RWPE2 (cell line): ENCODE data around the gene PFDN2.

Source experiments
- ATAC-seq: fragments of 200-7000 bp; cut with Tn5 transposase; 3 replicates; pipeline ENCODE4 v1.9.1; 2021; ENCODE audit warnings: low read depth
- DNase-seq: peaks from one replicate; pipeline ENCODE4 v3.0.0-alpha.2; 2020; ENCODE audit warnings: low spot score
- H3K27ac ChIP-seq: fragments of 450-650 bp; 2 replicates; pipeline ENCODE4 v1.5.1; 2017; ENCODE audit warnings: mild to moderate bottlenecking; ENCODE audit not compliant: poor library complexity, severe bottlenecking
- H3K27me3 ChIP-seq: fragments of 250-450 bp; sonication (Bioruptor Pico); 2 replicates; pipeline ENCODE4 v1.5.1; 2021; ENCODE audit warnings: mild to moderate bottlenecking, moderate library complexity; ENCODE audit not compliant: insufficient read depth, poor library complexity, severe bottlenecking
- H3K36me3 ChIP-seq: fragments of 250-450 bp; sonication (Bioruptor Pico); 2 replicates; pipeline ENCODE4 v1.5.1; 2020; ENCODE audit warnings: low read depth, mild to moderate bottlenecking, moderate library complexity
- H3K4me1 ChIP-seq: fragments of 250-450 bp; sonication (Bioruptor Pico); 2 replicates; pipeline ENCODE4 v1.5.1; 2021; ENCODE audit warnings: mild to moderate bottlenecking, moderate library complexity; ENCODE audit not compliant: insufficient read depth, poor library complexity, severe bottlenecking
- H3K4me3 ChIP-seq: fragments of 250-450 bp; sonication (Bioruptor Pico); 2 replicates; pipeline ENCODE4 v1.5.1; 2021; ENCODE audit warnings: mild to moderate bottlenecking, moderate library complexity; ENCODE audit not compliant: severe bottlenecking
- H3K9me3 ChIP-seq: fragments of 250-450 bp; sonication (Bioruptor Pico); 2 replicates; pipeline ENCODE4 v1.5.1; 2021; ENCODE audit warnings: mild to moderate bottlenecking, moderate library complexity; ENCODE audit not compliant: severe bottlenecking
- CTCF ChIP-seq: fragments of 450-650 bp; IDR thresholded peaks from one replicate; pipeline ENCODE4 v1.5.1; 2017; ENCODE audit warnings: mild to moderate bottlenecking, moderate library complexity; ENCODE audit not compliant: poor library complexity, severe bottlenecking

Gene PFDN2

GRCh38 chr1:161089251-161089924 is 28.4 kb downstream of the PFDN2 start, which contains the start of gene NECTIN4:
NECTIN4 (minus strand) TSS chr1:161089558; CDS start chr1:161089296, 262 bp downstream.
- no peak within 1 kb of the TSS for H3K4me3 ChIP-seq
- no peak for TF ChIP-seq CTCF
- no peaks in the 10 kb centered on the region for H3K27me3 ChIP-seq
- H3K4me1 ChIP-seq, result peaks cover 35% of the 10 kb centered on the region
- H3K36me3 ChIP-seq, result no peaks in the 10 kb centered on the region
- H3K27ac ChIP-seq, result no peak within 1 kb of the TSS
- ATAC-seq (peak; percentile 30; the same call in 1 of the 3 replicates), DNase-seq (no peak)
- no peaks in the 10 kb centered on the region for H3K9me3 ChIP-seq

DNA sequence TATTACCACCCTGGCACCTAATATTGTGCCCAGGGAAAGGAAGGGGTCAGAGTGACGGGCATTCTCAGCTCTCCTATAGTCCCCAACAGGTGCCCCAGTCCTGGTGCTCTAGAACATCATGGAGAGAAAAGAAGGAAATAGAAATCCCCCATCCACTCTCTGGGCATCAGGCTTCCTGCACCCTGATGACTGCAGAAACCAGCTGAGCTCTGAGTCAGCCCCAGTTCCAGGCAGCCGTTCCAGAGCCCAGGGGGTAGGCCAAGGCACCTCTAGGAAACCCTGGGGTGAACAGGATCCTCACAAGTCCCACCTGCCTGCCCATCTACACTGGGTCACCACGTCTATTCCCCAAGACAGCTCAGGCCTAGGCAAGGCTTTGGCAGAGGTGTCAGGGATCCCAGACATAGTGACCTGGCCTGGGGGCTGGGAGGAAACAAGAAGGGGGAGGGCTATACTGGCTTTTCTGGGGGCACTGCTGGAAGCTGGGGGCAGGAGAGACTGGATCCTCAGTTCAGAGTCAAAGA is 29.2 kb downstream of the PFDN2 start:
- peak; percentile 68 for ATAC-seq
- no peak overlapping the region for H3K4me3 ChIP-seq
- no peaks in the 10 kb centered on the region for H3K27me3 ChIP-seq
- TF ChIP-seq CTCF, result no peak
- H3K27ac ChIP-seq, result no peak overlapping the region
- H3K36me3 ChIP-seq, result no peaks in the 10 kb centered on the region
- peaks cover 43% of the 10 kb centered on the region for H3K4me1 ChIP-seq
- no peaks in the 10 kb centered on the region for H3K9me3 ChIP-seq
- no peak for DNase-seq

GRCh38 chr1:161086457-161086856 is 31.4 kb downstream of the PFDN2 start:
- H3K9me3 ChIP-seq, result no peaks in the 10 kb centered on the region
- ATAC-seq, result no peak
- H3K36me3 ChIP-seq, result no peaks in the 10 kb centered on the region
- peaks cover 41% of the 10 kb centered on the region for H3K4me1 ChIP-seq
- no peak for TF ChIP-seq CTCF
- no peak for DNase-seq
- no peak overlapping the region for H3K4me3 ChIP-seq
- no peaks in the 10 kb centered on the region for H3K27me3 ChIP-seq
- no peak overlapping the region for H3K27ac ChIP-seq

- Histone ChIP-seq H3K4me1 (peaks cover 52% of the 10 kb centered on the region), H3K36me3 (no peaks in the 10 kb centered on the region), H3K4me3 (no peak overlapping the region), H3K9me3 (no peaks in the 10 kb centered on the region), H3K27ac (no peak overlapping the region), H3K27me3 (no peaks in the 10 kb centered on the region)
- TF ChIP-seq CTCF, result no peak
- no peak for DNase-seq
- ATAC-seq, result no peak
These were observed 32.7 kb downstream of the PFDN2 start for GRCh38 chr1:161085165-161085564.

DNA sequence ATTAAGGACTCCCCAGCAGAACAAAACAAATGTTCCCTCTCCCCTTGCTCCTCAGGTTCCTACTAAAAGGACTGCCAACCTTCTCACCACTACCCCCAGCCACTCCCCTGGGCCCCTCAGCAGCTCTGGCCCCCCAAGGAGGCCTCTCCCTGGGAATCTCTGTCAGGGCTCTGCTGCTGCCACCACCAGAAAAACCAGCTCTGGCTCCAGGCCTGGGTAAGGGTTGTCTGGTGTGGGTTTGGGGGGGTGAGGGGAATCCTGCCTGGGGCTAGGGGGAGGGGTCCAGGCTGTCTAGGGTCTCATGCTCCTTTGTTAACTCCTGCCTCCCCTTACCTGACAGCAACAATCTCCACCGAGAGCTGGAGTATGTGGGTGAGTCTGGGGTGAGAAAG is 33.2 kb downstream of the PFDN2 start:
- ATAC-seq, result no peak
- H3K4me1 ChIP-seq, result peaks cover 52% of the 10 kb centered on the region
- no peaks in the 10 kb centered on the region for H3K36me3 ChIP-seq
- no peak for TF ChIP-seq CTCF
- no peak overlapping the region for H3K4me3 ChIP-seq
- no peaks in the 10 kb centered on the region for H3K9me3 ChIP-seq
- H3K27ac ChIP-seq, result peak overlapping the region; percentile 69
- no peak for DNase-seq
- no peaks in the 10 kb centered on the region for H3K27me3 ChIP-seq
